GM23248 (cell line): ENCODE results near the gene DPP6. TPM values are rescaled to one million over a fixed set of nuclear protein-coding genes. Genes with fewer than 3 reads are reported as not detected.

Experiments
- DNase-seq: peaks from one replicate; pipeline ENCODE4 v3.0.0-alpha.2; 2015
- H2AFZ ChIP-seq: fragments of 200-600 bp; sonication (generic); 2 replicates; pipeline ENCODE4 v1.6.1; 2016; ENCODE audit warnings: antibody characterized with exemption
- H3F3A ChIP-seq: fragments of 200-600 bp; sonication (generic); 2 replicates; pipeline ENCODE4 v1.6.1; 2016; ENCODE audit warnings: mild to moderate bottlenecking, antibody characterized with exemption, mixed run types; ENCODE audit not compliant: insufficient read depth
- H3K27ac ChIP-seq: fragments of 200-600 bp; sonication (generic); 2 replicates; pipeline ENCODE4 v1.5.1; 2016; ENCODE audit warnings: mild to moderate bottlenecking
- H3K27me3 ChIP-seq: fragments of 200-600 bp; sonication (generic); replicated peaks from 2 replicates; pipeline ENCODE4 v1.6.1; 2016; ENCODE audit warnings: mild to moderate bottlenecking; ENCODE audit not compliant: insufficient read depth
- H3K36me3 ChIP-seq: fragments of 200-600 bp; sonication (generic); 2 replicates; pipeline ENCODE4 v1.6.1; 2016; ENCODE audit warnings: low read depth, mild to moderate bottlenecking
- H3K4me1 ChIP-seq: fragments of 200-600 bp; sonication (generic); 2 replicates; pipeline ENCODE4 v1.6.1; 2016; ENCODE audit warnings: mild to moderate bottlenecking; ENCODE audit not compliant: insufficient read depth
- H3K4me2 ChIP-seq: fragments of 200-600 bp; sonication (generic); one replicate; pipeline ENCODE4 v1.6.1; 2016; ENCODE audit warnings: mild to moderate bottlenecking; ENCODE audit not compliant: unreplicated experiment
- H3K4me3 ChIP-seq: fragments of 200-600 bp; sonication (generic); 2 replicates; pipeline ENCODE4 v1.5.1; 2016; ENCODE audit warnings: mild to moderate bottlenecking
- H3K79me2 ChIP-seq: fragments of 200-600 bp; sonication (generic); 2 replicates; pipeline ENCODE4 v1.6.1; 2016; ENCODE audit warnings: mild to moderate bottlenecking; ENCODE audit not compliant: insufficient read depth
- H3K9ac ChIP-seq: fragments of 200-600 bp; sonication (generic); 2 replicates; pipeline ENCODE4 v1.6.1; 2016; ENCODE audit warnings: mild to moderate bottlenecking
- H3K9me2 ChIP-seq: fragments of 200-600 bp; sonication (generic); 2 replicates; pipeline ENCODE4 v1.6.1; 2016; ENCODE audit warnings: mixed run types, mild to moderate bottlenecking, moderate library complexity; ENCODE audit not compliant: insufficient read depth
- H3K9me3 ChIP-seq: fragments of 200-600 bp; sonication (generic); one replicate; pipeline ENCODE4 v1.6.1; 2017; ENCODE audit warnings: low read depth
- H4K20me1 ChIP-seq: fragments of 200-600 bp; sonication (generic); 2 replicates; pipeline ENCODE4 v1.6.0; 2016; ENCODE audit not compliant: insufficient read depth
- EZH2 ChIP-seq: fragments of 200-600 bp; sonication (generic); IDR thresholded peaks from 2 replicates; pipeline ENCODE4 v1.6.1; 2018; ENCODE audit warnings: antibody characterized with exemption, mild to moderate bottlenecking; ENCODE audit not compliant: insufficient read depth, poor library complexity, severe bottlenecking
- EZH2phosphoT487 ChIP-seq: fragments of 200-600 bp; sonication (generic); IDR thresholded peaks from 2 replicates; pipeline ENCODE4 v1.6.1; 2018; ENCODE audit warnings: antibody characterized with exemption, moderate library complexity, mild to moderate bottlenecking, low read depth; ENCODE audit not compliant: insufficient read depth
- WGBS, 2 experiments: methylation state at CpG; one replicate each; pipeline ENCODE4 v1.1.6; 2015 to 2017; ENCODE audit warnings: low lambda C conversion rate in 2 of 2, low coverage in 1 of 2; ENCODE audit errors: missing lambda C conversion rate in 2 of 2; 5-methylcytosine and 5-hydroxymethylcytosine counted together
- in situ Hi-C: fragments of 300-500 bp; cut with MboI; formaldehyde crosslinking; loops from 2 replicates; pipeline ENCODE4 v1.15.0; 2020
- polyA plus RNA-seq: library from polyadenylated mRNA; unstranded; fragments of >200 nt; fragmentation: Nextera tagmentation; extraction: Ambion mirVana; gene quantifications from 2 replicates; pipeline ENCODE4 v1.2.1, GENCODE V29; 2016
- total RNA-seq: library from RNA; depleted of rRNA; stranded (reverse); fragments of >200 nt; shearing (Covaris generic); gene quantifications from 2 replicates; pipeline ENCODE4 v1.2.3, GENCODE V29; 2014

The DPP6 gene
- total and polyA plus RNA-seq, 2 experiments from 2014 or later, result not detected

DNA sequence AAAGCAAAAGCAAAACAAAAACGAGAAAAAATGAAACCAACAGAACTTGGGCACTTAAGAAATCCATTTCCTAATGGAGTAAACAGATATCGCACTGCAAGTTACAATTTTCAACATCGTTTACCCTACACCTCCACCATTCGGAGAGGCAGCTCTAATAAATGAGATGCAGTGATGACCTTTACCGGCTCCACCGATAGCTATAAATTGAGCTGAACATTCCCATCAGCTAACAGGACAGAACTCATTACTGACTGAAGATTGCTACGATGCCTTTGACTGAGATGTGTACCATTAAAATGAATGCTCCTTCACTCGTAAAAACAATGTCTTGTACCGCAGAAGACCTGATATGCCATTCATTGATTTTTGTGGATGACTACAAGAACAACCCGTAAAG, 465.6 kb downstream of the DPP6 start:
- no peaks in the 10 kb centered on the region for H3K27me3 ChIP-seq
- no peak for DNase-seq
- H2AFZ ChIP-seq, result no peak overlapping the region
- H4K20me1 ChIP-seq, result no peaks in the 10 kb centered on the region
- no peaks in the 10 kb centered on the region for H3K9me3 ChIP-seq
- no peaks in the 10 kb centered on the region for H3K4me1 ChIP-seq
- H3K4me2 ChIP-seq, result no peak overlapping the region
- H3K9me2 ChIP-seq, result no peaks in the 10 kb centered on the region
- no peaks in the 10 kb centered on the region for H3K36me3 ChIP-seq
- H3K79me2 ChIP-seq, result no peaks in the 10 kb centered on the region
- H3K27ac ChIP-seq, result no peak overlapping the region
- no peak overlapping the region for H3K4me3 ChIP-seq
- no peaks in the 10 kb centered on the region for H3F3A ChIP-seq
- in situ Hi-C loops, result no loop called here
- WGBS, 2 experiments, result 32 to 37% methylated on average over 10 of the region's 10 CpGs
- no peak overlapping the region for H3K9ac ChIP-seq
- TF ChIP-seq EZH2phosphoT487, result no peak
- no peak for TF ChIP-seq EZH2

DNA sequence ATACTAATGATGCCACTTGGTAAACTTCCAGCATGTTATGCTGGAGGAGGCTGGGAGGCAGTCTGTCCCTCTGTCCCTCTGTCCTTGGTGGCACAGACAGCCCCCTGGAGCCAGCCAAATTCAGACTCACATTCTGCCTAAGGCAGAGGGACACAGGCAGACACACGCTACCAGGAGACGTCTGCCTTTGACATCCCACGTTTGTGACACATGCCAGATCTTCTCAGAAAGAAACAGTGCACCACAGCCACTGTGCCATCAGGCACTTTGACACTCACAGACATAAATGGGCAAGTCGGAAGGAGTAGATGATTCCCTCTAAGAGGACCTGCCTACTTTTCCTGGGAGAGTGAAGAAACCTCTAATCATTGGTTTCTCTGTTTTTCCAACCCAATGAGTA, 467.0 kb downstream of the DPP6 start:
- in situ Hi-C loops, result no loop called here
- 20 to 29% methylated on average over 4 of the region's 4 CpGs for WGBS, 2 experiments
- no peak for DNase-seq

DNA sequence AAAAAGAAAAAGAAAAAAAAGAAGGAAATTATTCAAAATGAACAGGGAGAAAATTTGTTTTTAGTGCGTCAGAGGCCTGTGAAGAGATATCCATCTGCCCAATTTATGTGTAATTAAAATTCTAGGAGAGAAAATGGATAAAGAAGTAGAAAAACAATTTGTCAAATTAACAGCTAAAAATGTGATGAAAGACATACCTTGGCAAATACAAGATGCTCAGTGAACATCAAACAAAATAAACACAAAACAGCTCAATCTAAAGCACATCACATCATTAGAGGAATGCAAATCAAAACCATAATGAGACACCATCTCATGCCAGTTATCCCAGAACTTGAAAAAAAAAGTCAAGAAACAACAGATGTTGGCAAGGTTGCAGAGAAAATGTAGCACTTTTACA, 477.9 kb downstream of the DPP6 start:
- H2AFZ ChIP-seq, result no peak overlapping the region
- no peaks in the 10 kb centered on the region for H4K20me1 ChIP-seq
- TF ChIP-seq EZH2phosphoT487 (no peak), EZH2 (no peak)
- no peaks in the 10 kb centered on the region for H3K79me2 ChIP-seq
- H3K9me2 ChIP-seq, result no peaks in the 10 kb centered on the region
- H3K36me3 ChIP-seq, result no peaks in the 10 kb centered on the region
- H3K4me3 ChIP-seq, result no peak overlapping the region
- no peaks in the 10 kb centered on the region for H3K27me3 ChIP-seq
- DNase-seq, result no peak
- H3K4me2 ChIP-seq, result no peak overlapping the region
- H3K9ac ChIP-seq, result no peak overlapping the region
- peaks cover 8% of the 10 kb centered on the region for H3K9me3 ChIP-seq
- in situ Hi-C loops, result no loop called here
- 51 to 67% methylated on average over 1 of the region's 1 CpG for WGBS, 2 experiments
- no peaks in the 10 kb centered on the region for H3F3A ChIP-seq
- no peaks in the 10 kb centered on the region for H3K4me1 ChIP-seq
- H3K27ac ChIP-seq, result no peak overlapping the region

More for the DNA sequence above, 467.0 kb downstream of the DPP6 start:
- Histone ChIP-seq H3K9me2 (no peaks in the 10 kb centered on the region), H2AFZ (no peak overlapping the region), H3K4me3 (no peak overlapping the region), H3K9me3 (no peaks in the 10 kb centered on the region), H3F3A (no peaks in the 10 kb centered on the region), H3K27me3 (no peaks in the 10 kb centered on the region), H3K79me2 (no peaks in the 10 kb centered on the region), H4K20me1 (no peaks in the 10 kb centered on the region), H3K36me3 (no peaks in the 10 kb centered on the region), H3K9ac (no peak overlapping the region), H3K4me1 (no peaks in the 10 kb centered on the region), H3K27ac (no peak overlapping the region), H3K4me2 (no peak overlapping the region)
- TF ChIP-seq EZH2phosphoT487 (no peak), EZH2 (no peak)

DNA sequence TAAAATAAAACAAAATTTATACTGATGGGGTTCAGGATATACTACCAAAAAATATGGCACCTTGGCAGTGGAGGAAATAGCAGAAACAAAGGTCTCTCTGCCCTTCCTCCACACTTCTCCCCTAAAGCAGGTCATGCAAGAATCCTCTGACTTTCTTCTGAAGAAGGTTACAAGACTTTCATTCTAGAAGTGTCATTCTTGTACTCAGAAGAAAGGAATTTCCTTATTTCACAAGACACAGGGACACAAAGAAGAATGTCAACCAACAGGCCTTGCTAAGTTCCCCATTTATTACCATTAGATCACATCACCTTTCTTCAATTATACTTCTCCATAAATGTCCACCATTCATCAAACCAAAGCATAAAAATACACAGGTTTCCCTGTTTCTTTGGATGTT, 480.6 kb downstream of the DPP6 start:
- Histone ChIP-seq H2AFZ (no peak overlapping the region), H3K79me2 (no peaks in the 10 kb centered on the region), H3K4me1 (no peaks in the 10 kb centered on the region), H3K4me2 (no peak overlapping the region), H3K27ac (no peak overlapping the region), H3K9me3 (peaks cover 8% of the 10 kb centered on the region), H4K20me1 (no peaks in the 10 kb centered on the region), H3K9ac (no peak overlapping the region), H3K4me3 (no peak overlapping the region), H3K9me2 (no peaks in the 10 kb centered on the region), H3F3A (no peaks in the 10 kb centered on the region), H3K36me3 (no peaks in the 10 kb centered on the region), H3K27me3 (no peaks in the 10 kb centered on the region)
- in situ Hi-C loops, result no loop called here
- no peak for DNase-seq
- TF ChIP-seq EZH2, result no peak
- no peak for TF ChIP-seq EZH2phosphoT487

DNA sequence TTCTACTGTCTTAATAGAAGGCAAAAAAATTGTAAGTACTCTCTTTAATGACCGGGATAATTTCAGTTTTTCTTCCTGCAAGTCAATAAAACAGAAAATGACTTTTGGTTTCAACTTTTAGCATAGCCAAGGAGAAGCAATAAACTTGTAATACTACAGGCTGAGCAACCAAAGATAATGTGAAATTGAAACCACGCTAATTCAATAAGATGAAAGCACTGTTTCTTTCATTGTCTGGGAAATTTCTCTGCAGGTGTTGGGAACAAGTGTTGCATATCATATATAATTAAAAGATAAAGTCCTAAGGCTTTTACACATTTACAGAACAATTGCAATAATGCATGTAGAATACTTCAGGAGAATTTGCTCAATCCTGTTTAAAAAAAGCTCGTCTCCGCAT, 488.4 kb downstream of the DPP6 start:
- H3K36me3 ChIP-seq, result no peaks in the 10 kb centered on the region
- no peak for DNase-seq
- no peak overlapping the region for H3K4me2 ChIP-seq
- no peaks in the 10 kb centered on the region for H3K9me2 ChIP-seq
- no peak for TF ChIP-seq EZH2phosphoT487
- TF ChIP-seq EZH2, result no peak
- no peak overlapping the region for H3K27ac ChIP-seq
- H3F3A ChIP-seq, result no peaks in the 10 kb centered on the region
- no peaks in the 10 kb centered on the region for H4K20me1 ChIP-seq
- no peaks in the 10 kb centered on the region for H3K4me1 ChIP-seq
- H3K4me3 ChIP-seq, result no peak overlapping the region
- no peaks in the 10 kb centered on the region for H3K79me2 ChIP-seq
- WGBS, 2 experiments, result 28 to 30% methylated on average over 4 of the region's 4 CpGs
- no peak overlapping the region for H2AFZ ChIP-seq
- H3K27me3 ChIP-seq, result no peaks in the 10 kb centered on the region
- in situ Hi-C loops, result no loop called here
- H3K9me3 ChIP-seq, result no peaks in the 10 kb centered on the region
- no peak overlapping the region for H3K9ac ChIP-seq
